Fibroblast of the aortic adventitia (primary cell): Measurements from ENCODE around the gene STK10. TPM values are rescaled to one million over a fixed set of nuclear protein-coding genes. Genes with fewer than 3 reads are reported as not detected.

ENCODE experiments used
- DNase-seq: peaks from one replicate; pipeline ENCODE4 v3.0.0-alpha.2; 2010; ENCODE audit warnings: low read depth
- H3K4me3 ChIP-seq: 2 replicates; pipeline ENCODE4 v1.5.1; 2011; ENCODE audit warnings: low read depth, mild to moderate bottlenecking, control low read depth, low read length, moderate library complexity
- total RNA-seq: library from RNA; depleted of rRNA; stranded (reverse); fragments of >200 nt; gene quantifications from 2 replicates; pipeline ENCODE4 v1.2.3, GENCODE V29; 2012; ENCODE audit warnings: low replicate concordance
- TF ChIP-seq, protein P1 (sequence below): IDR thresholded peaks from 2 replicates; pipeline ENCODE4 v1.5.1; 2011; ENCODE audit warnings: mild to moderate bottlenecking, low read length, control low read depth, inconsistent platforms; ENCODE audit not compliant: insufficient read depth

STK10 gene
- total RNA-seq, 1 donor, result 16.0 TPM

DNA sequence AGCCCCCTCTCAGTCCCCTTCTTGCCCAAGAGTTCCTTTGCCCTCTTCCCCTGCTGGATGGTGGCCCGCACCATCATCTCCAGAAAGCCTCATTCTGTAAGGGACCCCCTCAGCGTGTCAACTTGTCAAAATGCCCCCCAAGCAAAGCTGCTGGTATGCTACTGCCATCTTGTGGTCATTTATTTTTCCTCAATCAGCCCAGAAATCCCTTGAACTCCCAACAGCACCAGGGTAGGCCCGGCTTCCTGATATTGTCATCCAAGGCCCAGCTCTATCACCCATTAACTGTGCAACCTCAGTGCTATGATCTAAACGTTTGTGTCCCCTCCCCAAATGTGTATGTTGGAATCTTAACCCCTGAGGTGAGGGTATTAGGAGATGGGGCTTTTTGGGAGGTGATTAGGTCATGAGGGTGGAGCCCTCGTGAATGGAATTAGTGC lies 128.3 kb downstream of the STK10 start:
- TF ChIP-seq, protein P1, sequence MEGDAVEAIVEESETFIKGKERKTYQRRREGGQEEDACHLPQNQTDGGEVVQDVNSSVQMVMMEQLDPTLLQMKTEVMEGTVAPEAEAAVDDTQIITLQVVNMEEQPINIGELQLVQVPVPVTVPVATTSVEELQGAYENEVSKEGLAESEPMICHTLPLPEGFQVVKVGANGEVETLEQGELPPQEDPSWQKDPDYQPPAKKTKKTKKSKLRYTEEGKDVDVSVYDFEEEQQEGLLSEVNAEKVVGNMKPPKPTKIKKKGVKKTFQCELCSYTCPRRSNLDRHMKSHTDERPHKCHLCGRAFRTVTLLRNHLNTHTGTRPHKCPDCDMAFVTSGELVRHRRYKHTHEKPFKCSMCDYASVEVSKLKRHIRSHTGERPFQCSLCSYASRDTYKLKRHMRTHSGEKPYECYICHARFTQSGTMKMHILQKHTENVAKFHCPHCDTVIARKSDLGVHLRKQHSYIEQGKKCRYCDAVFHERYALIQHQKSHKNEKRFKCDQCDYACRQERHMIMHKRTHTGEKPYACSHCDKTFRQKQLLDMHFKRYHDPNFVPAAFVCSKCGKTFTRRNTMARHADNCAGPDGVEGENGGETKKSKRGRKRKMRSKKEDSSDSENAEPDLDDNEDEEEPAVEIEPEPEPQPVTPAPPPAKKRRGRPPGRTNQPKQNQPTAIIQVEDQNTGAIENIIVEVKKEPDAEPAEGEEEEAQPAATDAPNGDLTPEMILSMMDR, result peak; percentile 65
- H3K4me3 ChIP-seq, result no peak overlapping the region
- peak; percentile 37 for DNase-seq

DNA sequence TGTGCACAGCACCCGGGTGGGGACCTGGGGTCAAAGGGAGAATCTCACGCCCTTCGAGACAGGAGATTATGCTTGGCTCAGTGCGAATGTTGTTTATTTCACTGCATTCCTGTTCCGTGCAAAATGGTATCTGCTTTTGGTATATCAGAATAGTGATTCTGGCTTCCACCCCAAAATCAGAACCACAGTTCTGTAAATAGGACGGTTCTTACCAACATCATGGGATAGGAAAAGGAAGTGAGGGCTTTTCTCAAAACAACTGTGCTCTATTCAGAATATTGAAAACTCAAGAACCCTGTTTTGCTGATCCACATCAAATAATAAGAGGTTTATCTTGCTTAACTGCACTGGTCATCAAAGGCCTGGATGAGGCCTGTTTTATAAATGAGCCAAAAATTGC lies 129.9 kb downstream of the STK10 start:
- no peak for DNase-seq
- TF ChIP-seq, protein P1, result no peak
- H3K4me3 ChIP-seq, result no peak overlapping the region

DNA sequence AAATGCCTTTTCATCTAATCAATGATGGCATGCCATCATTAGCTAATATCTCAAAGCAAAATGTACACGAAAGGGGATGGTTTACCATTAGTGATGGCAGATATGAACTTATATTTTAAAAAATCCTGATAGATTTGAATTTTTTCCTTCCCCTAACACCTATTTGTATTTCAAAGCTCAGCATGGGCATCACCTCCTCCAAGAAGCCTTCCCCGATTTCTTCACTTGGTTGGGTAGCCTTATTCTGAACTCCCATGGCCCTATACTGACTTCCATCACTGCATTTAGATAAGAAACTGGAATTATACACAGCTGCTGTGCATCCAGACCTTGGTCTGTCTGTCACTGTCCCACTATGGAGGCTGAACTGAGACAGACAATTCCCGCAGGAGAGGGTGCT lies 132.0 kb downstream of the STK10 start:
- H3K4me3 ChIP-seq, result no peak overlapping the region
- TF ChIP-seq, protein P1, result no peak
- DNase-seq, result no peak

GRCh38 chr5:172055421-172055820 lies 132.6 kb downstream of the STK10 start:
- DNase-seq, result no peak
- TF ChIP-seq, protein P1, result no peak
- no peak overlapping the region for H3K4me3 ChIP-seq

DNA sequence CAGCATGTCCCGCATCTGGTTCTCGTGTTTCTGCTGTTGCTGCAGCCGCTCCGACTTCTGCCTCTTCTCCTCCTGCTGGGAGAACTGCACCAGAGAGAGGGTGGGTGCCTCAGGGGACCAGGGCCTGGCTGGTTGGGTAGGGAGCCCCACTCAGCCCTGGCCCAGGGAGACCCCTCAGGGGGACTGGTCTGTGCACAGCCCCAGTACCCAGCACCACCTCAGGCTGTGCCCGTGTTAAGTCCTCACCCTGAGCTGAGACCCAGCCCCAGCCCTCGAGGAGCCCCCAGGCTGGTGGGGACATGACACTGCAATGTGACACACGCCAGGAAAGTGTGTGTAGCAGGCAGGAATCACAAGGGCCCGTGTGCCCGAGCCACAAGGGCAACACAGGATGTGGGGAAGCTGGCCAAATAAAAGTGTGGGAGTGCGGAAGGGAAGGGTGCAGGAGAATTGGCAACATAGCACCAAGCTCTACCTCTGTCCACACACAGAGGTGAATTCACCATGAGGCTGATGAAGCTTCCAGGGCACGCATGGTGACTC lies 133.3 kb downstream of the STK10 start:
- TF ChIP-seq, protein P1, result no peak
- H3K4me3 ChIP-seq, result no peak overlapping the region
- no peak for DNase-seq

DNA sequence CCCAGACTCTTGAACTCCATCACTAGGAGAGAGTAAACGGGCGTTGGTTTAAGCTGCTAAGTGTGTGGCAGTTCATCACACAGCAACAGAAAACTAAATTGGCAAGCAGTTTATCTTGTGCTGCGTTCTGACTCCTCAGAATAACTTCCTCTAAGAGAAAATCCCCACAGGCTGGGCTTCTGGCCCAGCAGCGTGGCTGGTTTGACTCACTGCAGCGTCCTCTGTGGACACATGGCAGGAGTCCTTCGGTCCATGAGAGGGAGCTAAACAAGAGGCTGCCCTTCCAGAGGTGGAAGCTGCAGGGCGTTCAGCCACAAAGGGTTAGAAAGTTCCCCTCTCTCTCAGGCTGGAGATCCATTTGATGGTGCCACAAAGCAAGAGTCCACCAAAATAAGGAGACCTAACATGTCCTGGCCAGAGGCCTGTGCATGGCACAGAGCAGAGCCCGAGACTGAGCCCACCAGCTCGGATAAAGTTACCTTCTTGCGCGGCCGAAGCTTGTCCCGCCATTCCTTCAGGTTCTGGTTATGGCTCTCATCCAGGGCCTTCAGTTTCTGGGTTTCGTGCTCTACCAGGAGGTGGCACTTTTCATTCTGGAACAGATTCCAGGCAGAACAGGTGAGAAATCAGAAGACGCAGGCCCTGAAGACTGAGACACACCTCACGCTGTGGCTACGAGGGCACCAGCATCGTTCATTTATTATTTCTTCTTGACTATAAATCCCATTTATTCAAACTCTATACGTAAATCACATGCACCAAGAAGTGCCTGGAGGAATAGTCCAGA lies 135.4 kb downstream of the STK10 start:
- no peak overlapping the region for H3K4me3 ChIP-seq
- TF ChIP-seq, protein P1, result peak; percentile 62
- peak; percentile 94 for DNase-seq
